Measurements from ENCODE around the gene SORCS2.

The SORCS2 gene

GRCh38 chr4:7524843-7525242, 332.5 kb downstream of the SORCS2 start:
- Histone ChIP-seq H3K9ac (ENCODE audit: low read depth, low read length) (no peak overlapping the region), H3K36me3 (ENCODE audit: control insufficient read depth, insufficient read depth, low read length) (no peaks in the 10 kb centered on the region), H3K4me1 (ENCODE audit: control insufficient read depth, insufficient read depth, low read length) (peaks cover 13% of the 10 kb centered on the region), H3K27me3 (ENCODE audit: control insufficient read depth, insufficient read depth, low read length) (no peaks in the 10 kb centered on the region), H3K4me3 (ENCODE audit: low read depth, low read length) (no peak overlapping the region), H3K27ac (ENCODE audit: low read depth, low read length) (no peak overlapping the region), H3K9me3 (ENCODE audit: control insufficient read depth, insufficient read depth, low read length) (no peaks in the 10 kb centered on the region)

DNA sequence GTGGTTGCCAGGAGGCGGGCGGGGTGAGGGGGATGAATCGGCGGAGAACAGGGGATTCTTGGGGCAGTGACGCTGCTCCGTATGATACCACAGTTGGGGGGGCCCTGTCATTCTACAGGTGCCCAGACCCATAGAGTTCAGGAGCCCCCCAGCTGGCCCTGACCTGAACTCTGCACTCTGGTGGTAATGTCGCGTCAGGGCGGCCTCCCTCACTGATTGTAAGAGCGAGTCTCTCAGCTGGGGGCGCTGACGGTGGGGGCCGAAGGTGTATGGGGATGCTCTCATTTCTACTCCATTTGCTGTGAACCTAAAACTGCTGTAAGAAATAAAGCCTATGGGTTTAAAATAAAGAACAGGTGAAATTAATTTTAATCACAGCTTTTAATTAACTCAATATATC, 334.2 kb downstream of the SORCS2 start:
- H3K27me3 ChIP-seq (ENCODE audit: control insufficient read depth, insufficient read depth, low read length), result no peaks in the 10 kb centered on the region
- H3K36me3 ChIP-seq (ENCODE audit: control insufficient read depth, insufficient read depth, low read length), result no peaks in the 10 kb centered on the region
- H3K9ac ChIP-seq (ENCODE audit: low read depth, low read length), result no peak overlapping the region
- peaks cover 17% of the 10 kb centered on the region for H3K4me1 ChIP-seq (ENCODE audit: control insufficient read depth, insufficient read depth, low read length)
- no peaks in the 10 kb centered on the region for H3K9me3 ChIP-seq (ENCODE audit: control insufficient read depth, insufficient read depth, low read length)
- H3K4me3 ChIP-seq (ENCODE audit: low read depth, low read length), result no peak overlapping the region
- H3K27ac ChIP-seq (ENCODE audit: low read depth, low read length), result no peak overlapping the region

GRCh38 chr4:7526929-7527535, 334.7 kb downstream of the SORCS2 start:
- Histone ChIP-seq H3K9ac (ENCODE audit: low read depth, low read length) (no peak overlapping the region), H3K4me3 (ENCODE audit: low read depth, low read length) (no peak overlapping the region), H3K27ac (ENCODE audit: low read depth, low read length) (no peak overlapping the region), H3K27me3 (ENCODE audit: control insufficient read depth, insufficient read depth, low read length) (no peaks in the 10 kb centered on the region), H3K36me3 (ENCODE audit: control insufficient read depth, insufficient read depth, low read length) (no peaks in the 10 kb centered on the region), H3K9me3 (ENCODE audit: control insufficient read depth, insufficient read depth, low read length) (no peaks in the 10 kb centered on the region), H3K4me1 (ENCODE audit: control insufficient read depth, insufficient read depth, low read length) (peaks cover 17% of the 10 kb centered on the region)

GRCh38 chr4:7529368-7530080, 337.2 kb downstream of the SORCS2 start:
- Histone ChIP-seq H3K4me1 (ENCODE audit: control insufficient read depth, insufficient read depth, low read length) (peaks cover 17% of the 10 kb centered on the region), H3K27me3 (ENCODE audit: control insufficient read depth, insufficient read depth, low read length) (no peaks in the 10 kb centered on the region), H3K27ac (ENCODE audit: low read depth, low read length) (peak overlapping the region; percentile 68), H3K36me3 (ENCODE audit: control insufficient read depth, insufficient read depth, low read length) (no peaks in the 10 kb centered on the region), H3K9ac (ENCODE audit: low read depth, low read length) (no peak overlapping the region), H3K9me3 (ENCODE audit: control insufficient read depth, insufficient read depth, low read length) (no peaks in the 10 kb centered on the region), H3K4me3 (ENCODE audit: low read depth, low read length) (no peak overlapping the region)

DNA sequence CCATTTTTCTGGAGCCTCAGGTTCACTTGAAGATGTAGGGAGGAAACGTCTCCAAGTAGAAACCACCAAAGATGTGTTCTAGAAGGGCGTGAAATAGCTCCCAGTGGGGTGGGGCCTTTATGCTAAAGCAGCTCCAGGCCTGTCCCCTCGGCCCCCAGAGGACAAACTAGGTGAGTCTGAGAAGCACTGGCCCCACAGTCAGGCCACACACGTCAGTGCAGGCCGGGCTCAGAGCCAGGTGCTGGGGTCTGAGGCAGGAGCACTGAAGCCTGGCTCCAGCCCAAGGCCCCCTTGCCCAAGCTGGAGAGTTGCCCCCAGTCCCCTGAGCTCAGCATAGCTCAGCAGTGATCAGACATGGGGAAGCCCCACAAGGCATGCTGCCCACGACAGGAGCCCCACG, 337.7 kb downstream of the SORCS2 start:
- no peaks in the 10 kb centered on the region for H3K9me3 ChIP-seq (ENCODE audit: control insufficient read depth, insufficient read depth, low read length)
- peak overlapping the region; percentile 68 for H3K27ac ChIP-seq (ENCODE audit: low read depth, low read length)
- H3K27me3 ChIP-seq (ENCODE audit: control insufficient read depth, insufficient read depth, low read length), result no peaks in the 10 kb centered on the region
- H3K4me3 ChIP-seq (ENCODE audit: low read depth, low read length), result no peak overlapping the region
- H3K4me1 ChIP-seq (ENCODE audit: control insufficient read depth, insufficient read depth, low read length), result peaks cover 17% of the 10 kb centered on the region
- H3K36me3 ChIP-seq (ENCODE audit: control insufficient read depth, insufficient read depth, low read length), result no peaks in the 10 kb centered on the region
- no peak overlapping the region for H3K9ac ChIP-seq (ENCODE audit: low read depth, low read length)

- no peaks in the 10 kb centered on the region for H3K27me3 ChIP-seq (ENCODE audit: control insufficient read depth, insufficient read depth, low read length)
- H3K36me3 ChIP-seq (ENCODE audit: control insufficient read depth, insufficient read depth, low read length), result no peaks in the 10 kb centered on the region
- no peaks in the 10 kb centered on the region for H3K9me3 ChIP-seq (ENCODE audit: control insufficient read depth, insufficient read depth, low read length)
- no peak overlapping the region for H3K9ac ChIP-seq (ENCODE audit: low read depth, low read length)
- H3K4me3 ChIP-seq (ENCODE audit: low read depth, low read length), result no peak overlapping the region
- H3K4me1 ChIP-seq (ENCODE audit: control insufficient read depth, insufficient read depth, low read length), result peaks cover 17% of the 10 kb centered on the region
- H3K27ac ChIP-seq (ENCODE audit: low read depth, low read length), result no peak overlapping the region
Measured at GRCh38 chr4:7530932-7531639, 338.7 kb downstream of the SORCS2 start.

DNA sequence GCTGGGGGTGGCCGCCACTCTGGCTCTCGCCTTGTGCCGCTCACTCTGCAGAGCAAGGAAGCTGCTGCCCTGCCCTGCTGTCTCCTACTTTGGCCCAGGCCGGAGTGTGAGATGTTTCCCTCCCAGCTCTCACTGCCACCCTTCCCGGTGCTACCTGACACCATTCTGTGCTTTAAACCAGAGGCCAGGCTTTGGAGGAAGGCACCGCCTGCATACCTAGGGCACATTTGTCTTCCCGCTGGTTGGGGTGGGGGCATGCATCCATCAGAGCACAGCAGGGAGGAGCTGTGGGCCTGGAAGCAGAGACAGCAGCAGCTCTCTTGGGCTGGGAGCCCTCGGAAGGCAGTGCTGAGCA, 339.3 kb downstream of the SORCS2 start:
- Histone ChIP-seq H3K4me3 (ENCODE audit: low read depth, low read length) (no peak overlapping the region), H3K36me3 (ENCODE audit: control insufficient read depth, insufficient read depth, low read length) (no peaks in the 10 kb centered on the region), H3K27ac (ENCODE audit: low read depth, low read length) (no peak overlapping the region), H3K9me3 (ENCODE audit: control insufficient read depth, insufficient read depth, low read length) (no peaks in the 10 kb centered on the region), H3K9ac (ENCODE audit: low read depth, low read length) (no peak overlapping the region), H3K27me3 (ENCODE audit: control insufficient read depth, insufficient read depth, low read length) (no peaks in the 10 kb centered on the region), H3K4me1 (ENCODE audit: control insufficient read depth, insufficient read depth, low read length) (peaks cover 17% of the 10 kb centered on the region)

GRCh38 chr4:7532043-7532442, 339.7 kb downstream of the SORCS2 start:
- H3K36me3 ChIP-seq (ENCODE audit: control insufficient read depth, insufficient read depth, low read length), result no peaks in the 10 kb centered on the region
- H3K4me3 ChIP-seq (ENCODE audit: low read depth, low read length), result no peak overlapping the region
- no peak overlapping the region for H3K9ac ChIP-seq (ENCODE audit: low read depth, low read length)
- H3K27me3 ChIP-seq (ENCODE audit: control insufficient read depth, insufficient read depth, low read length), result no peaks in the 10 kb centered on the region
- H3K27ac ChIP-seq (ENCODE audit: low read depth, low read length), result no peak overlapping the region
- H3K4me1 ChIP-seq (ENCODE audit: control insufficient read depth, insufficient read depth, low read length), result peaks cover 17% of the 10 kb centered on the region
- H3K9me3 ChIP-seq (ENCODE audit: control insufficient read depth, insufficient read depth, low read length), result no peaks in the 10 kb centered on the region

GRCh38 chr4:7533267-7533666, 340.9 kb downstream of the SORCS2 start:
- Histone ChIP-seq H3K9ac (ENCODE audit: low read depth, low read length) (no peak overlapping the region), H3K4me3 (ENCODE audit: low read depth, low read length) (no peak overlapping the region), H3K9me3 (ENCODE audit: control insufficient read depth, insufficient read depth, low read length) (no peaks in the 10 kb centered on the region)

GRCh38 chr4:7535094-7535493, 342.8 kb downstream of the SORCS2 start:
- peaks cover 4% of the 10 kb centered on the region; the same call in 1 of the 2 replicates for H3K4me1 ChIP-seq (ENCODE audit: control insufficient read depth, insufficient read depth, low read length)
- no peaks in the 10 kb centered on the region for H3K36me3 ChIP-seq (ENCODE audit: control insufficient read depth, insufficient read depth, low read length)
- no peaks in the 10 kb centered on the region for H3K9me3 ChIP-seq (ENCODE audit: control insufficient read depth, insufficient read depth, low read length)
- H3K4me3 ChIP-seq (ENCODE audit: low read depth, low read length), result no peak overlapping the region
- H3K9ac ChIP-seq (ENCODE audit: low read depth, low read length), result no peak overlapping the region
- H3K27me3 ChIP-seq (ENCODE audit: control insufficient read depth, insufficient read depth, low read length), result no peaks in the 10 kb centered on the region
- H3K27ac ChIP-seq (ENCODE audit: low read depth, low read length), result no peak overlapping the region

More at GRCh38 chr4:7533267-7533666, 340.9 kb downstream of the SORCS2 start:
- H3K4me1 ChIP-seq (ENCODE audit: control insufficient read depth, insufficient read depth, low read length), result peaks cover 11% of the 10 kb centered on the region
- no peaks in the 10 kb centered on the region for H3K36me3 ChIP-seq (ENCODE audit: control insufficient read depth, insufficient read depth, low read length)
- no peak overlapping the region for H3K27ac ChIP-seq (ENCODE audit: low read depth, low read length)
- H3K27me3 ChIP-seq (ENCODE audit: control insufficient read depth, insufficient read depth, low read length), result no peaks in the 10 kb centered on the region

DNA sequence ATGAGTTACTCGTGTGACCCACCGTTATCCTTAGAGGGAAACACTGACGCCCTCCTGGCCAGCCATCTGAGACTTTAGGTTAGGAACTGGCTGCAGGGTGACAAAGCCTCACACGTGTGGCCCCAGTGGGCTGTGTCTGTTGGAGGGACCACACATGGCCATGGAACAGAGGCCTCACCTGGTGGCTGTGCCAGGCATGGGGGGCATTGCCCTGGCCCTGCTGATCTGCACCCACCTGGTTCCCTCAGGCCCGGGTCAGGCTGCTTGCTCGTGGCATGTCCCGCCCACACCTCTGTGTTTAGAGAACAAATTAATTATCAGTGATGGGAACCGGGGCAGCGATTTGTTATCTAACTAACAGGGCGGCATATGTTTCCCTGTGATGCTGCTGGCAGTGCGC, 343.3 kb downstream of the SORCS2 start:
- Histone ChIP-seq H3K27me3 (ENCODE audit: control insufficient read depth, insufficient read depth, low read length) (no peaks in the 10 kb centered on the region), H3K27ac (ENCODE audit: low read depth, low read length) (no peak overlapping the region), H3K9me3 (ENCODE audit: control insufficient read depth, insufficient read depth, low read length) (no peaks in the 10 kb centered on the region), H3K4me1 (ENCODE audit: control insufficient read depth, insufficient read depth, low read length) (peaks cover 4% of the 10 kb centered on the region; the same call in 1 of the 2 replicates), H3K9ac (ENCODE audit: low read depth, low read length) (no peak overlapping the region), H3K4me3 (ENCODE audit: low read depth, low read length) (no peak overlapping the region), H3K36me3 (ENCODE audit: control insufficient read depth, insufficient read depth, low read length) (no peaks in the 10 kb centered on the region)

All from HUES48 (cell line).